ENCODE results near the gene IL2RA. TPM values are rescaled to one million over a fixed set of nuclear protein-coding genes. Genes with fewer than 3 reads are reported as not detected.
"Not testable (repeated sequence)": the region's sequence is repeated elsewhere in the genome, so short reads cannot be mapped to it uniquely, and the experiment has no call there.

Gene IL2RA
- total RNA-seq, 2 experiments from 2014 or later, result 1,215 to 1,272 TPM

- ChIA-PET CTCF (interaction anchor here (1.2 to 2.9 kb wide), 3 partner anchors 11 to 19 kb away, joined by 3 to 13 read pairs (median 5); no protein-coding TSS in a partner anchor), POLR2A (interaction anchor here (2.0 kb wide), 1 partner anchor 16 kb away, joined by 7 read pairs; no protein-coding TSS in a partner anchor)
Measured at GRCh38 chr10:6067457-6067856, 5.3 kb upstream of the IL2RA start.

- POLR2A ChIA-PET, result interaction anchor here (0.6 to 2.0 kb wide), 4 partner anchors 14 to 282 kb away, joined by 3 to 7 read pairs (median 6); no protein-coding TSS in a partner anchor
- CTCF ChIA-PET, result interaction anchor here (1.2 to 1.3 kb wide), 4 partner anchors 13 to 20 kb away, joined by 3 to 8 read pairs (median 6); no protein-coding TSS in a partner anchor
Measured at GRCh38 chr10:6065835-6066234, 3.7 kb upstream of the IL2RA start.

- POLR2A ChIA-PET, result interaction anchor here (0.6 to 0.7 kb wide), 2 partner anchors 26 to 283 kb away, joined by 3 to 4 read pairs; no protein-coding TSS in a partner anchor
- CTCF ChIA-PET, result interaction anchor here (1.2 to 1.3 kb wide), 2 partner anchors 18 to 21 kb away, joined by 8 read pairs; no protein-coding TSS in a partner anchor
Measured at GRCh38 chr10:6065406-6065805, 3.2 kb upstream of the IL2RA start.

- CTCF ChIA-PET, POLR2A ChIA-PET: not testable (repeated sequence)
Measured at GRCh38 chr10:6064726-6065125, 2.6 kb upstream of the IL2RA start.

- POLR2A ChIA-PET, result interaction anchor here (0.7 to 4.2 kb wide), 2 partner anchors 9 to 181 kb away, joined by 6 to 41 read pairs; no protein-coding TSS in a partner anchor
- CTCF ChIA-PET, result interaction anchor here (1.1 to 3.3 kb wide), 2 partner anchors 20 to 23 kb away, joined by 9 to 22 read pairs; no protein-coding TSS in a partner anchor
Measured at GRCh38 chr10:6064119-6064518, 2.0 kb upstream of the IL2RA start.

GRCh38 chr10:6061056-6061455 is 1.1 kb downstream of the IL2RA start:
- ChIA-PET CTCF (interaction anchor here (1.8 to 4.0 kb wide), 4 partner anchors 10 to 26 kb away, joined by 5 to 22 read pairs (median 16); no protein-coding TSS in a partner anchor), POLR2A (interaction anchor here (0.6 to 4.2 kb wide), 6 partner anchors 8 to 248 kb away, joined by 3 to 41 read pairs (median 10); partner anchors contain the start of gene GDI2)

- POLR2A ChIA-PET, result no interaction called here
- CTCF ChIA-PET, result no interaction called here
Measured at GRCh38 chr10:6059506-6059905, 2.7 kb downstream of the IL2RA start.

GRCh38 chr10:6058682-6059475 is 3.3 kb downstream of the IL2RA start:
- ChIA-PET CTCF (interaction anchor here (1.2 to 2.6 kb wide), 5 partner anchors 14 to 33 kb away, joined by 3 to 12 read pairs (median 8); no protein-coding TSS in a partner anchor), POLR2A (interaction anchor here (0.8 to 3.5 kb wide), 5 partner anchors 9 to 28 kb away, joined by 3 to 22 read pairs (median 5); no protein-coding TSS in a partner anchor)

GRCh38 chr10:6056411-6057135 is 5.6 kb downstream of the IL2RA start:
- ChIA-PET CTCF (interaction anchor here (0.6 to 2.6 kb wide), 3 partner anchors 11 to 30 kb away, joined by 3 to 12 read pairs (median 9); no protein-coding TSS in a partner anchor), POLR2A (interaction anchor here (0.6 to 3.5 kb wide), 5 partner anchors 11 to 33 kb away, joined by 3 to 22 read pairs (median 4); no protein-coding TSS in a partner anchor)

- POLR2A ChIA-PET, result interaction anchor here (1.3 to 3.5 kb wide), 3 partner anchors 16 to 34 kb away, joined by 3 to 22 read pairs (median 4); no protein-coding TSS in a partner anchor
- CTCF ChIA-PET, result no interaction called here
Measured at GRCh38 chr10:6055929-6056328, 6.2 kb downstream of the IL2RA start.

GRCh38 chr10:6054884-6055283 is 7.3 kb downstream of the IL2RA start:
- ChIA-PET CTCF (no interaction called here), POLR2A (interaction anchor here (1.1 to 1.7 kb wide), 3 partner anchors 9 to 32 kb away, joined by 3 to 8 read pairs (median 4); no protein-coding TSS in a partner anchor)

- POLR2A ChIA-PET, result interaction anchor here (0.5 to 4.6 kb wide), 11 partner anchors 7 to 83 kb away, joined by 3 to 28 read pairs (median 4); no protein-coding TSS in a partner anchor
- CTCF ChIA-PET, result interaction anchor here (1.0 to 1.2 kb wide), 3 partner anchors 14 to 19 kb away, joined by 3 to 4 read pairs (median 3); no protein-coding TSS in a partner anchor
Measured at GRCh38 chr10:6053816-6054631, 8.1 kb downstream of the IL2RA start.

- ChIA-PET CTCF (interaction anchor here (1.0 to 3.9 kb wide), 4 partner anchors 8 to 19 kb away, joined by 3 to 18 read pairs (median 4); partner anchors contain the start of gene IL2RA), POLR2A (interaction anchor here (0.5 to 4.6 kb wide), 12 partner anchors 8 to 84 kb away, joined by 3 to 28 read pairs (median 4); no protein-coding TSS in a partner anchor)
Measured at GRCh38 chr10:6053303-6053702, 8.9 kb downstream of the IL2RA start.

GRCh38 chr10:6052247-6053221 is 9.6 kb downstream of the IL2RA start:
- CTCF ChIA-PET, result interaction anchor here (1.0 to 3.9 kb wide), 8 partner anchors 9 to 78 kb away, joined by 3 to 18 read pairs (median 4); partner anchors contain the start of gene IL2RA

GRCh38 chr10:6050801-6051445 is 11.2 kb downstream of the IL2RA start:
- ChIA-PET POLR2A (interaction anchor here (0.7 to 4.6 kb wide), 14 partner anchors 9 to 161 kb away, joined by 3 to 41 read pairs (median 7); partner anchors contain the start of genes ANKRD16, FBH1 and IL2RA), CTCF (interaction anchor here (0.6 to 3.9 kb wide), 10 partner anchors 11 to 1772 kb away, joined by 3 to 18 read pairs (median 4); partner anchors contain the start of gene IL2RA)

More at GRCh38 chr10:6052247-6053221, 9.6 kb downstream of the IL2RA start:
- POLR2A ChIA-PET, result interaction anchor here (0.6 to 4.6 kb wide), 11 partner anchors 9 to 76 kb away, joined by 3 to 41 read pairs (median 5); partner anchors contain the start of gene IL2RA

GRCh38 chr10:6049031-6049400 is 13.2 kb downstream of the IL2RA start:
- ChIA-PET POLR2A (interaction anchor here (0.6 to 1.5 kb wide), 4 partner anchors 10 to 38 kb away, joined by 3 to 5 read pairs (median 4); no protein-coding TSS in a partner anchor), CTCF (interaction anchor here (0.9 to 2.2 kb wide), 3 partner anchors 35 to 39 kb away, joined by 4 to 5 read pairs (median 5); no protein-coding TSS in a partner anchor)
